KMS-11 (cell line): Measurements from ENCODE around the gene CDC45.
"Not testable (repeated sequence)": the region's sequence is repeated elsewhere in the genome, so short reads cannot be mapped to it uniquely, and the experiment has no call there.

Source experiments
- H2AFZ ChIP-seq: fragments of 200-600 bp; sonication (generic); 2 replicates; pipeline ENCODE4 v1.6.1; 2016; ENCODE audit warnings: antibody characterized with exemption, mixed run types, low read depth
- H3K27ac ChIP-seq: fragments of 200-600 bp; sonication (generic); 2 replicates; pipeline ENCODE4 v1.6.1; 2016; ENCODE audit warnings: mild to moderate bottlenecking, mixed run types
- H3K27me3 ChIP-seq: fragments of 200-600 bp; sonication (generic); 2 replicates; pipeline ENCODE4 v1.6.1; 2017; ENCODE audit warnings: mild to moderate bottlenecking, low read depth, mixed run types, moderate library complexity; ENCODE audit not compliant: insufficient read depth
- H3K36me3 ChIP-seq: fragments of 200-600 bp; sonication (generic); 2 replicates; pipeline ENCODE4 v1.6.1; 2017; ENCODE audit warnings: mild to moderate bottlenecking, mixed run types; ENCODE audit not compliant: insufficient read depth
- H3K4me1 ChIP-seq: fragments of 200-600 bp; sonication (generic); 2 replicates; pipeline ENCODE4 v1.6.1; 2016; ENCODE audit warnings: mild to moderate bottlenecking, low read depth, mixed run types; ENCODE audit not compliant: poor library complexity, severe bottlenecking
- H3K4me2 ChIP-seq: fragments of 200-600 bp; sonication (generic); 2 replicates; pipeline ENCODE4 v1.7.0; 2016; ENCODE audit warnings: mild to moderate bottlenecking, mixed run types
- H3K4me3 ChIP-seq: fragments of 200-600 bp; sonication (generic); IDR thresholded peaks from 2 replicates; pipeline ENCODE4 v1.6.1; 2017; ENCODE audit warnings: low read depth, low read length, mixed read lengths; ENCODE audit not compliant: insufficient read depth
- H3K79me2 ChIP-seq: fragments of 200-600 bp; sonication (generic); 2 replicates; pipeline ENCODE4 v1.6.1; 2016; ENCODE audit warnings: low read depth, mixed run types; ENCODE audit not compliant: insufficient read depth
- H3K9ac ChIP-seq: fragments of 200-600 bp; sonication (generic); 2 replicates; pipeline ENCODE4 v1.6.1; 2016; ENCODE audit warnings: mild to moderate bottlenecking, mixed run types
- H4K20me1 ChIP-seq: fragments of 200-600 bp; sonication (generic); 2 replicates; pipeline ENCODE4 v1.6.1; 2016; ENCODE audit warnings: mild to moderate bottlenecking, mixed run types; ENCODE audit not compliant: insufficient read depth
- CTCF ChIP-seq: fragments of 200-600 bp; sonication (generic); conservative IDR thresholded peaks from 2 replicates; pipeline ENCODE4 v1.6.1; 2017; ENCODE audit warnings: low read depth, mild to moderate bottlenecking, antibody characterized with exemption, low read length, moderate library complexity, mixed read lengths

The CDC45 gene

GRCh38 chr22:19529811-19530210 lies 50.1 kb downstream of the CDC45 start:
- Histone ChIP-seq H3K9ac (no peak overlapping the region), H3K27ac (no peak overlapping the region), H4K20me1 (no peaks in the 10 kb centered on the region), H3K4me2 (no peak overlapping the region), H3K27me3 (no peaks in the 10 kb centered on the region), H3K4me3 (no peak overlapping the region), H3K36me3 (no peaks in the 10 kb centered on the region), H2AFZ (no peak overlapping the region), H3K79me2 (no peaks in the 10 kb centered on the region), H3K4me1 (no peaks in the 10 kb centered on the region)
- no peak for TF ChIP-seq CTCF

GRCh38 chr22:19530751-19531150 lies 51.0 kb downstream of the CDC45 start:
- no peak overlapping the region for H3K9ac ChIP-seq
- no peaks in the 10 kb centered on the region for H3K27me3 ChIP-seq
- no peaks in the 10 kb centered on the region for H4K20me1 ChIP-seq
- no peak for TF ChIP-seq CTCF
- H3K4me3 ChIP-seq, result no peak overlapping the region
- no peak overlapping the region for H3K4me2 ChIP-seq
- no peaks in the 10 kb centered on the region for H3K4me1 ChIP-seq
- H3K36me3 ChIP-seq, result no peaks in the 10 kb centered on the region
- no peaks in the 10 kb centered on the region for H3K79me2 ChIP-seq
- no peak overlapping the region for H2AFZ ChIP-seq
- no peak overlapping the region for H3K27ac ChIP-seq

- not testable (repeated sequence) for H3K4me1 ChIP-seq, H3K27me3 ChIP-seq, H3K79me2 ChIP-seq, H3K9ac ChIP-seq, H4K20me1 ChIP-seq, H3K36me3 ChIP-seq, H3K27ac ChIP-seq, H3K4me3 ChIP-seq, H3K4me2 ChIP-seq, H2AFZ ChIP-seq
Observed at GRCh38 chr22:19531327-19531726, 51.6 kb downstream of the CDC45 start.

GRCh38 chr22:19533049-19533626 lies 53.4 kb downstream of the CDC45 start:
- no peak for TF ChIP-seq CTCF
- no peaks in the 10 kb centered on the region for H3K79me2 ChIP-seq
- no peak overlapping the region for H3K4me2 ChIP-seq
- H3K4me1 ChIP-seq, result no peaks in the 10 kb centered on the region
- H4K20me1 ChIP-seq, result no peaks in the 10 kb centered on the region
- no peak overlapping the region for H3K4me3 ChIP-seq
- no peak overlapping the region for H3K9ac ChIP-seq
- H3K36me3 ChIP-seq, result no peaks in the 10 kb centered on the region
- no peak overlapping the region for H3K27ac ChIP-seq
- no peak overlapping the region for H2AFZ ChIP-seq
- H3K27me3 ChIP-seq, result no peaks in the 10 kb centered on the region

GRCh38 chr22:19533857-19534256 lies 54.1 kb downstream of the CDC45 start:
- no peak overlapping the region for H3K4me2 ChIP-seq
- no peak overlapping the region for H3K4me3 ChIP-seq

More at GRCh38 chr22:19533857-19534256, 54.1 kb downstream of the CDC45 start:
- H3K9ac ChIP-seq, result no peak overlapping the region
- no peaks in the 10 kb centered on the region for H3K27me3 ChIP-seq
- H3K4me1 ChIP-seq, result no peaks in the 10 kb centered on the region
- H3K27ac ChIP-seq, result no peak overlapping the region
- TF ChIP-seq CTCF, result no peak
- no peaks in the 10 kb centered on the region for H3K79me2 ChIP-seq
- no peak overlapping the region for H2AFZ ChIP-seq
- H4K20me1 ChIP-seq, result no peaks in the 10 kb centered on the region
- no peaks in the 10 kb centered on the region for H3K36me3 ChIP-seq
